Neural cell (in vitro differentiated cells): ENCODE data around the gene CEP70. TPM values are rescaled to one million over a fixed set of nuclear protein-coding genes. Genes with fewer than 3 reads are reported as not detected.
"Not testable (repeated sequence)": the region's sequence is repeated elsewhere in the genome, so short reads cannot be mapped to it uniquely, and the experiment has no call there.

Source experiments
- H2AFZ ChIP-seq: fragments of 200-600, 300-800 bp; sonication (generic), shearing (Covaris generic); 2 replicates; pipeline ENCODE4 v1.6.0; 2014; ENCODE audit warnings: low read depth, mild to moderate bottlenecking, antibody characterized with exemption, low read length, moderate library complexity
- H3F3A ChIP-seq: fragments of 200-600 bp; shearing (Covaris generic); 2 replicates; pipeline ENCODE4 v1.6.1; 2016; ENCODE audit warnings: mild to moderate bottlenecking, moderate library complexity, mixed read lengths, antibody characterized with exemption, low read length; ENCODE audit not compliant: insufficient read depth, poor library complexity, severe bottlenecking
- H3K27ac ChIP-seq: fragments of 200-600, 300-800 bp; sonication (generic), shearing (Covaris generic); 2 replicates; pipeline ENCODE4 v1.5.1; 2014; ENCODE audit warnings: mild to moderate bottlenecking, low read length, moderate library complexity
- H3K27me3 ChIP-seq: fragments of 300-800, 200-600 bp; sonication (generic), shearing (Covaris generic); 2 replicates; pipeline ENCODE4 v1.6.0; 2014; ENCODE audit warnings: mild to moderate bottlenecking, low read depth, low read length, moderate library complexity; ENCODE audit not compliant: insufficient read depth
- H3K36me3 ChIP-seq: fragments of 300-800, 200-600 bp; sonication (generic), shearing (Covaris generic); 2 replicates; pipeline ENCODE4 v1.5.1; 2014; ENCODE audit warnings: mild to moderate bottlenecking, antibody characterized with exemption, low read length, moderate library complexity; ENCODE audit not compliant: insufficient read depth
- H3K4me2 ChIP-seq: fragments of 300-800, 200-600 bp; sonication (generic), shearing (Covaris generic); 2 replicates; pipeline ENCODE4 v1.6.0; 2014; ENCODE audit warnings: mild to moderate bottlenecking, low read length
- H3K4me3 ChIP-seq: fragments of 300-800, 200-600 bp; sonication (generic), shearing (Covaris generic); 2 replicates; pipeline ENCODE4 v1.5.1; 2014; ENCODE audit warnings: mild to moderate bottlenecking, low read length, moderate library complexity
- H3K79me2 ChIP-seq: fragments of 200-600 bp; shearing (Covaris generic); replicated peaks from 2 replicates; pipeline ENCODE4 v1.6.0; 2014; ENCODE audit warnings: mild to moderate bottlenecking, low read length, moderate library complexity; ENCODE audit not compliant: insufficient read depth
- H3K9ac ChIP-seq: fragments of 300-800, 200-600 bp; sonication (generic), shearing (Covaris generic); 2 replicates; pipeline ENCODE4 v1.6.1; 2016; ENCODE audit warnings: mild to moderate bottlenecking, low read length, mixed read lengths
- H3K9me2 ChIP-seq: fragments of 200-600 bp; shearing (Covaris generic); 2 replicates; pipeline ENCODE4 v1.6.1; 2016; ENCODE audit warnings: mild to moderate bottlenecking, low read length, mixed read lengths; ENCODE audit not compliant: insufficient read depth
- H3K9me3 ChIP-seq: fragments of 200-600, 300-800 bp; sonication (generic), shearing (Covaris generic); 2 replicates; pipeline ENCODE4 v1.6.1; 2016; ENCODE audit warnings: mild to moderate bottlenecking, mixed run types, low read length, moderate library complexity, mixed read lengths
- H4K20me1 ChIP-seq: fragments of 200-600 bp; shearing (Covaris generic); 2 replicates; pipeline ENCODE4 v1.6.1; 2016; ENCODE audit warnings: mild to moderate bottlenecking, mixed run types; ENCODE audit not compliant: insufficient read depth
- CTCF ChIP-seq: fragments of 450-650 bp; IDR thresholded peaks from 2 replicates; pipeline ENCODE4 v1.5.1; 2014; ENCODE audit warnings: antibody characterized with exemption, mild to moderate bottlenecking, moderate library complexity; ENCODE audit not compliant: poor library complexity, severe bottlenecking
- EP300 ChIP-seq: fragments of 450-650 bp; conservative IDR thresholded peaks from 2 replicates; pipeline ENCODE4 v1.6.1; 2014; ENCODE audit warnings: antibody characterized with exemption, mild to moderate bottlenecking, moderate library complexity; ENCODE audit not compliant: poor library complexity, severe bottlenecking
- EZH2 ChIP-seq: fragments of 200-600, 300-800 bp; shearing (Covaris generic), sonication (generic); IDR thresholded peaks from 2 replicates; pipeline ENCODE4 v1.6.1; 2014; ENCODE audit warnings: antibody characterized with exemption, low read length, borderline replicate concordance, mild to moderate bottlenecking; ENCODE audit not compliant: insufficient read depth, poor library complexity, severe bottlenecking
- MXI1 ChIP-seq: fragments of 450-650 bp; conservative IDR thresholded peaks from 2 replicates; pipeline ENCODE4 v1.6.1; 2014; ENCODE audit warnings: antibody characterized with exemption, mild to moderate bottlenecking; ENCODE audit not compliant: poor library complexity, severe bottlenecking
- POLR2AphosphoS5 ChIP-seq: IDR thresholded peaks from 2 replicates; pipeline ENCODE4 v1.6.1; 2012
- RAD21 ChIP-seq: fragments of 450-650 bp; conservative IDR thresholded peaks from 2 replicates; pipeline ENCODE4 v1.6.1; 2014; ENCODE audit warnings: antibody characterized with exemption, mild to moderate bottlenecking, moderate library complexity
- REST ChIP-seq: IDR thresholded peaks from 2 replicates; pipeline ENCODE4 v1.6.1; 2012; ENCODE audit warnings: borderline replicate concordance
- SMC3 ChIP-seq: fragments of 450-650 bp; conservative IDR thresholded peaks from 2 replicates; pipeline ENCODE4 v1.6.1; 2014; ENCODE audit warnings: antibody characterized with exemption, mild to moderate bottlenecking, moderate library complexity; ENCODE audit not compliant: poor library complexity
- TAF1 ChIP-seq: IDR thresholded peaks from 2 replicates; pipeline ENCODE4 v1.6.1; 2012; ENCODE audit warnings: low read depth
- polyA plus RNA-seq: library from polyadenylated mRNA; depleted of rRNA; stranded (reverse); fragments of >200 nt; gene quantifications from 2 replicates; pipeline ENCODE4 v1.2.3, GENCODE V29; 2014

The CEP70 gene
- polyA plus RNA-seq, 1 donor from 2014 or later, result 25.0 TPM

- Histone ChIP-seq H3K27me3 (no peaks in the 10 kb centered on the region), H3K9me2 (no peaks in the 10 kb centered on the region), H3K79me2 (no peaks in the 10 kb centered on the region), H3K4me3 (no peak overlapping the region), H4K20me1 (no peaks in the 10 kb centered on the region), H3K9me3 (no peaks in the 10 kb centered on the region), H3K4me2 (no peak overlapping the region), H3F3A (no peaks in the 10 kb centered on the region), H3K36me3 (no peaks in the 10 kb centered on the region), H3K27ac (no peak overlapping the region), H3K9ac (no peak overlapping the region), H2AFZ (no peak overlapping the region)
- TF ChIP-seq POLR2AphosphoS5 (no peak), TAF1 (no peak), REST (no peak), EZH2 (no peak), CTCF (no peak), RAD21 (no peak), SMC3 (no peak), MXI1 (no peak), EP300 (no peak)
Observed at GRCh38 chr3:138539352-138539751, 54.7 kb downstream of the CEP70 start.

- not testable (repeated sequence) for H3K27ac ChIP-seq, H3K27me3 ChIP-seq, H2AFZ ChIP-seq, H3K79me2 ChIP-seq, H3K9me2 ChIP-seq, H4K20me1 ChIP-seq, H3K4me2 ChIP-seq, H3K9ac ChIP-seq, H3K9me3 ChIP-seq, H3K4me3 ChIP-seq, H3F3A ChIP-seq, H3K36me3 ChIP-seq
Observed at GRCh38 chr3:138521445-138521844, 72.6 kb downstream of the CEP70 start.

GRCh38 chr3:138513090-138513843, 80.8 kb downstream of the CEP70 start:
- Histone ChIP-seq H4K20me1 (no peaks in the 10 kb centered on the region), H3K4me2 (no peak overlapping the region), H3K4me3 (no peak overlapping the region), H3K9me3 (no peaks in the 10 kb centered on the region), H2AFZ (no peak overlapping the region), H3K9ac (no peak overlapping the region), H3K9me2 (no peaks in the 10 kb centered on the region), H3K36me3 (no peaks in the 10 kb centered on the region), H3K27me3 (no peaks in the 10 kb centered on the region), H3F3A (no peaks in the 10 kb centered on the region), H3K27ac (no peak overlapping the region), H3K79me2 (no peaks in the 10 kb centered on the region)
- no peak for TF ChIP-seq TAF1
